Measurements from ENCODE around the gene MRPL36. TPM values are rescaled to one million over a fixed set of nuclear protein-coding genes. Genes with fewer than 3 reads are reported as not detected.
A peak's percentile ranks its signal among the peaks of the same experiment; 100 is the strongest.

Gene MRPL36
- total RNA-seq, 1 donor from 2014 or later: 28.7 TPM

- no peak overlapping the region for H3K27ac ChIP-seq (ENCODE audit: low read depth, low read length)
- H3K36me3 ChIP-seq (ENCODE audit: control insufficient read depth in 3 of 3, insufficient read depth in 3 of 3, low read length in 3 of 3): peaks cover 52 to 76% (median 73%) of the 10 kb centered on the region in 3 donors
- H3K4me3 ChIP-seq (ENCODE audit: low read length in 3 of 3): no peak overlapping the region
- H3K4me1 ChIP-seq (ENCODE audit: control insufficient read depth in 3 of 3, insufficient read depth in 3 of 3, low read length in 3 of 3): peaks cover under 1 to 7% (median 5%) of the 10 kb centered on the region in 3 donors
- no peak overlapping the region for H3K9ac ChIP-seq (ENCODE audit: low read depth in 1 of 3, low read length in 3 of 3)
- H3K9me3 ChIP-seq (ENCODE audit: control insufficient read depth in 3 of 3, low read length in 3 of 3): no peaks in the 10 kb centered on the region
- no peaks in the 10 kb centered on the region for H3K27me3 ChIP-seq (ENCODE audit: control insufficient read depth in 3 of 3, insufficient read depth in 3 of 3, low read length in 3 of 3)
These were observed 16.2 kb upstream of the MRPL36 start for GRCh38 chr5:1815881-1816292.

- Histone ChIP-seq H3K4me1 (ENCODE audit: control insufficient read depth in 3 of 3, insufficient read depth in 3 of 3, low read length in 3 of 3) (peaks cover 7 to 11% (median 10%) of the 10 kb centered on the region in 3 donors), H3K9me3 (ENCODE audit: control insufficient read depth in 3 of 3, low read length in 3 of 3) (no peaks in the 10 kb centered on the region), H3K36me3 (ENCODE audit: control insufficient read depth in 3 of 3, insufficient read depth in 3 of 3, low read length in 3 of 3) (peaks cover 50 to 71% (median 70%) of the 10 kb centered on the region in 3 donors), H3K9ac (ENCODE audit: low read depth in 1 of 3, low read length in 3 of 3) (no peak overlapping the region), H3K27me3 (ENCODE audit: control insufficient read depth in 3 of 3, insufficient read depth in 3 of 3, low read length in 3 of 3) (no peaks in the 10 kb centered on the region), H3K4me3 (ENCODE audit: low read length in 3 of 3) (no peak overlapping the region), H3K27ac (ENCODE audit: low read depth, low read length) (no peak overlapping the region)
These were observed 15.6 kb upstream of the MRPL36 start for GRCh38 chr5:1815071-1815786.

- H3K4me1 ChIP-seq (ENCODE audit: control insufficient read depth in 3 of 3, insufficient read depth in 3 of 3, low read length in 3 of 3): peaks cover 11 to 14% (median 13%) of the 10 kb centered on the region in 3 donors
- H3K9ac ChIP-seq (ENCODE audit: low read depth in 1 of 3, low read length in 3 of 3): no peak overlapping the region
- no peaks in the 10 kb centered on the region for H3K27me3 ChIP-seq (ENCODE audit: control insufficient read depth in 3 of 3, insufficient read depth in 3 of 3, low read length in 3 of 3)
- no peak overlapping the region for H3K4me3 ChIP-seq (ENCODE audit: low read length in 3 of 3)
- H3K36me3 ChIP-seq (ENCODE audit: control insufficient read depth in 3 of 3, insufficient read depth in 3 of 3, low read length in 3 of 3): peaks cover 53 to 78% (median 74%) of the 10 kb centered on the region in 3 donors
- no peaks in the 10 kb centered on the region for H3K9me3 ChIP-seq (ENCODE audit: control insufficient read depth in 3 of 3, low read length in 3 of 3)
- no peak overlapping the region for H3K27ac ChIP-seq (ENCODE audit: low read depth, low read length)
These were observed 14.8 kb upstream of the MRPL36 start for GRCh38 chr5:1814183-1815020.

- Histone ChIP-seq H3K27ac (ENCODE audit: low read depth, low read length) (peak overlapping the region; percentile 28), H3K4me3 (ENCODE audit: low read length in 3 of 3) (peak overlapping the region in 1 of 3 donors; percentile 7), H3K36me3 (ENCODE audit: control insufficient read depth in 3 of 3, insufficient read depth in 3 of 3, low read length in 3 of 3) (peaks cover 58 to 73% (median 73%) of the 10 kb centered on the region in 3 donors), H3K9ac (ENCODE audit: low read depth in 1 of 3, low read length in 3 of 3) (no peak overlapping the region), H3K4me1 (ENCODE audit: control insufficient read depth in 3 of 3, insufficient read depth in 3 of 3, low read length in 3 of 3) (peaks cover 11 to 14% (median 13%) of the 10 kb centered on the region in 3 donors), H3K9me3 (ENCODE audit: control insufficient read depth in 3 of 3, low read length in 3 of 3) (no peaks in the 10 kb centered on the region), H3K27me3 (ENCODE audit: control insufficient read depth in 3 of 3, insufficient read depth in 3 of 3, low read length in 3 of 3) (no peaks in the 10 kb centered on the region)
These were observed 11.0 kb upstream of the MRPL36 start for GRCh38 chr5:1810581-1811101.

GRCh38 chr5:1809416-1810035, 9.9 kb upstream of the MRPL36 start:
- Histone ChIP-seq H3K9ac (ENCODE audit: low read depth in 1 of 3, low read length in 3 of 3) (no peak overlapping the region), H3K9me3 (ENCODE audit: control insufficient read depth in 3 of 3, low read length in 3 of 3) (no peaks in the 10 kb centered on the region), H3K27ac (ENCODE audit: low read depth, low read length) (no peak overlapping the region), H3K27me3 (ENCODE audit: control insufficient read depth in 3 of 3, insufficient read depth in 3 of 3, low read length in 3 of 3) (no peaks in the 10 kb centered on the region), H3K4me3 (ENCODE audit: low read length in 3 of 3) (no peak overlapping the region), H3K36me3 (ENCODE audit: control insufficient read depth in 3 of 3, insufficient read depth in 3 of 3, low read length in 3 of 3) (peaks cover 52 to 71% (median 69%) of the 10 kb centered on the region in 3 donors), H3K4me1 (ENCODE audit: control insufficient read depth in 3 of 3, insufficient read depth in 3 of 3, low read length in 3 of 3) (peaks cover 13 to 15% (median 14%) of the 10 kb centered on the region in 3 donors)

DNA sequence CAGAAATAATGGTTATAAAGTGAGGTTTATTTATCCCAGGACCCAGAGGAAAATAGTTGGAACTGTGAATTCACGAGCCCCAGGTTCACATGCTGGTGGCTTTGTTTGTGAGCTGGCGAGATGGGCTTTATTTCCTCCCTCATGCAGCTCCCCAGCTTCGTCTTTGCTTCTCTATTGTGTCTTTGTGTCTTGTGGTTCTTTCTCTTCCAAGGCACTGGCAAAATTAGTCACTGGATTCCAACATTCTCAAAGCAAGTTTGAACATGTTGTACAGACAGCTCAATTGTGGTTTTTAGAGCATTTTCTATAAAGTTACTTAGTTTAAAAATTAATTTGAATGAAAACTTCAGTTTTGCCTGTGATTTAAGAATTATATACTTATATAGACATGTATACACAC, 8.8 kb upstream of the MRPL36 start:
- H3K36me3 ChIP-seq (ENCODE audit: control insufficient read depth in 3 of 3, insufficient read depth in 3 of 3, low read length in 3 of 3): peaks cover 52 to 70% (median 69%) of the 10 kb centered on the region in 3 donors
- no peak overlapping the region for H3K4me3 ChIP-seq (ENCODE audit: low read length in 3 of 3)
- no peak overlapping the region for H3K27ac ChIP-seq (ENCODE audit: low read depth, low read length)
- no peaks in the 10 kb centered on the region for H3K9me3 ChIP-seq (ENCODE audit: control insufficient read depth in 3 of 3, low read length in 3 of 3)
- H3K9ac ChIP-seq (ENCODE audit: low read depth in 1 of 3, low read length in 3 of 3): no peak overlapping the region
- H3K4me1 ChIP-seq (ENCODE audit: control insufficient read depth in 3 of 3, insufficient read depth in 3 of 3, low read length in 3 of 3): peaks cover 14 to 25% (median 17%) of the 10 kb centered on the region in 3 donors
- no peaks in the 10 kb centered on the region for H3K27me3 ChIP-seq (ENCODE audit: control insufficient read depth in 3 of 3, insufficient read depth in 3 of 3, low read length in 3 of 3)

GRCh38 chr5:1807451-1808185, 8.0 kb upstream of the MRPL36 start:
- peaks cover 14 to 34% (median 24%) of the 10 kb centered on the region in 3 donors for H3K4me1 ChIP-seq (ENCODE audit: control insufficient read depth in 3 of 3, insufficient read depth in 3 of 3, low read length in 3 of 3)
- no peak overlapping the region for H3K9ac ChIP-seq (ENCODE audit: low read depth in 1 of 3, low read length in 3 of 3)
- H3K36me3 ChIP-seq (ENCODE audit: control insufficient read depth in 3 of 3, insufficient read depth in 3 of 3, low read length in 3 of 3): peaks cover 57 to 76% (median 74%) of the 10 kb centered on the region in 3 donors
- H3K27me3 ChIP-seq (ENCODE audit: control insufficient read depth in 3 of 3, insufficient read depth in 3 of 3, low read length in 3 of 3): no peaks in the 10 kb centered on the region
- H3K27ac ChIP-seq (ENCODE audit: low read depth, low read length): no peak overlapping the region
- no peaks in the 10 kb centered on the region for H3K9me3 ChIP-seq (ENCODE audit: control insufficient read depth in 3 of 3, low read length in 3 of 3)
- H3K4me3 ChIP-seq (ENCODE audit: low read length in 3 of 3): no peak overlapping the region

DNA sequence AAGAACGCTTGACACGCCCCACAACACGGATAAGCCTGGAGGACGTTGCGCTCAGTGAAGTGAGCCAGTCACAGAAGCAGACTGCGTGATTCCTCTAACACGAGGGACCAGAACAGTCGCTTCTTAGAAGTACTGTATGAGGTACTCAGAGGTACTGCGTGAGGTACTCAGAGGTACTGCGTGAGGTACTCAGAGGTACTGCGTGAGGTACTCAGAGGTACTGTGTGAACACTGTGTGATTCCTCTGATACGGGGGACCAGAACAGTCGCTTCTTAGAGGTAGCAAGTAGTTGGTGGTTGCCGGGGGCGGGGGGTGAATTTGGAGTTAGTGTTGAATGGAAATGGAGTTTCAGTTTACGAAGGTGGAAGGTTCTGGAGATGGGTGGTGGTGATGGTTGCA, 7.3 kb upstream of the MRPL36 start:
- Histone ChIP-seq H3K9ac (ENCODE audit: low read depth in 1 of 3, low read length in 3 of 3) (no peak overlapping the region), H3K36me3 (ENCODE audit: control insufficient read depth in 3 of 3, insufficient read depth in 3 of 3, low read length in 3 of 3) (peaks cover 58 to 75% (median 73%) of the 10 kb centered on the region in 3 donors), H3K4me1 (ENCODE audit: control insufficient read depth in 3 of 3, insufficient read depth in 3 of 3, low read length in 3 of 3) (peaks cover 19 to 35% (median 25%) of the 10 kb centered on the region in 3 donors), H3K27me3 (ENCODE audit: control insufficient read depth in 3 of 3, insufficient read depth in 3 of 3, low read length in 3 of 3) (no peaks in the 10 kb centered on the region), H3K4me3 (ENCODE audit: low read length in 3 of 3) (no peak overlapping the region), H3K27ac (ENCODE audit: low read depth, low read length) (no peak overlapping the region), H3K9me3 (ENCODE audit: control insufficient read depth in 3 of 3, low read length in 3 of 3) (no peaks in the 10 kb centered on the region)

GRCh38 chr5:1806199-1806598, 6.6 kb upstream of the MRPL36 start:
- H3K27ac ChIP-seq (ENCODE audit: low read depth, low read length): no peak overlapping the region
- peaks cover 20 to 38% (median 22%) of the 10 kb centered on the region in 3 donors for H3K4me1 ChIP-seq (ENCODE audit: control insufficient read depth in 3 of 3, insufficient read depth in 3 of 3, low read length in 3 of 3)

More at GRCh38 chr5:1806199-1806598, 6.6 kb upstream of the MRPL36 start:
- H3K9me3 ChIP-seq (ENCODE audit: control insufficient read depth in 3 of 3, low read length in 3 of 3): no peaks in the 10 kb centered on the region
- H3K27me3 ChIP-seq (ENCODE audit: control insufficient read depth in 3 of 3, insufficient read depth in 3 of 3, low read length in 3 of 3): no peaks in the 10 kb centered on the region
- H3K36me3 ChIP-seq (ENCODE audit: control insufficient read depth in 3 of 3, insufficient read depth in 3 of 3, low read length in 3 of 3): peaks cover 58 to 69% (median 67%) of the 10 kb centered on the region in 3 donors
- H3K9ac ChIP-seq (ENCODE audit: low read depth in 1 of 3, low read length in 3 of 3): no peak overlapping the region
- H3K4me3 ChIP-seq (ENCODE audit: low read length in 3 of 3): no peak overlapping the region
